Measurements from ENCODE around the gene PDE11A. TPM values are rescaled to one million over a fixed set of nuclear protein-coding genes. Genes with fewer than 3 reads are reported as not detected.

The PDE11A gene
- total and polyA plus RNA-seq, 2 of the 8 experiments (the other 6 are each of a cell fraction or from before 2014, with no cell fraction given), result 0.19 to 0.23 TPM

DNA sequence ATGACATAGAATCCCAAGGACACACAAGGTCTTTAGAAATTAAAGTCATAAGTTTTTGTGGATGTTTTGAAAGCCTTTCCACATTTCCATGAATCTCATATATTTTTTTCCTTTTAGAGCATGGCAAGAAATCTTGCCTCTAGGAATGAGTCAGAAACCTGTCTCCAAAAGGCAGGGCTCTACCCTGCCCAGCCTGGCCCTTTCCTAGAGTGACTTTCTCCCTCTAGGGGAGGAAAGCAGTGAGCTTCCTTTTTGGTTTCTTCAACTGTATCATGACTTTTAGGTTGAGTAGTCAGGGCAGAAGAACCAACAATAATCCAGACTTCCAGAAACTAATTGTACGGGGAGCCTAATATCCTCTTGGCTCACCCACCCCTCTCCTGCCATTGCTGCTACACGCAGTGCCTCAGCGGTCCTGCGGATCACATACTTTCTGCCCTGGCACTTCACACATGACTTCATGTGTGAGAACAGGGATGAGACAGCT is 379.8 kb downstream of the PDE11A start:
- 97% methylated on average over 4 of the region's 4 CpGs; no CpG with 5 or more reads in 1 of the 2 experiments for WGBS, 2 experiments (ENCODE audit: extremely low coverage in 1 of 2, insufficient coverage in 1 of 2, insufficient read length in 1 of 2, insufficient replicate concordance in 2 of 2, low coverage in 1 of 2, low lambda C conversion rate in 2 of 2, missing lambda C conversion rate in 1 of 2)
- CTCF ChIA-PET (ENCODE audit: partially characterized antibody), result interaction anchor here (0.6 to 3.6 kb wide), 9 partner anchors 7 to 416 kb away, joined by 3 to 10 read pairs (median 3); no protein-coding TSS in a partner anchor
- DNase-seq (ENCODE audit: low read depth in 1 of 2, low spot score in 2 of 2) (no peak), FAIRE-seq (peak; percentile 60)
- Histone ChIP-seq H3K36me3 (ENCODE audit: control insufficient read depth in 2 of 4, insufficient read depth in 4 of 4, low read length in 3 of 4) (no peaks in the 10 kb centered on the region), H3K4me2 (ENCODE audit: insufficient read depth in 1 of 2, low read depth in 2 of 2, low read length in 2 of 2) (no peak overlapping the region), H3K79me2 (ENCODE audit: control insufficient read depth in 1 of 2, insufficient read depth in 2 of 2, low read length in 2 of 2) (no peaks in the 10 kb centered on the region), H2AK5ac (ENCODE audit: low read depth, low read length) (no peak overlapping the region), H2BK15ac (ENCODE audit: low read length) (no peak overlapping the region), H3K9me3 (ENCODE audit: insufficient read depth in 2 of 2, low read depth in 1 of 2, low read length in 1 of 2) (no peaks in the 10 kb centered on the region), H3K4me1 (replicated peaks in 1 of 4; ENCODE audit: control insufficient read depth in 3 of 4, insufficient read depth in 4 of 4, low read length in 3 of 4) (peaks cover 0 to 7% (median 1%) of the 10 kb centered on the region in 4 experiments; a peak in 2 of 7 replicates), H4K20me1 (replicated peaks in 1 of 2; ENCODE audit: control insufficient read depth in 1 of 2, insufficient read depth in 2 of 2, low read length in 2 of 2) (no peaks in the 10 kb centered on the region), H4K8ac (ENCODE audit: extremely low read depth, insufficient read depth, low read length) (no peak overlapping the region), H2BK120ac (replicated peaks; ENCODE audit: low read depth, low read length) (no peak overlapping the region), H3K14ac (ENCODE audit: insufficient read length) (no peak overlapping the region), H4K91ac (replicated peaks; ENCODE audit: insufficient read length, low read length) (no peak overlapping the region), H2BK20ac (ENCODE audit: low read length) (no peak overlapping the region), H2BK12ac (ENCODE audit: low read depth, low read length) (no peak overlapping the region), H3K27me3 (replicated peaks in 1 of 4; ENCODE audit: control insufficient read depth in 3 of 4, extremely low read depth in 1 of 4, insufficient read depth in 3 of 4, low read length in 3 of 4) (no peaks in the 10 kb centered on the region), H3K23ac (ENCODE audit: insufficient read length) (no peak overlapping the region), H3K79me1 (ENCODE audit: low read depth, low read length) (no peaks in the 10 kb centered on the region), H3K23me2 (ENCODE audit: low read depth, low read length) (no peaks in the 10 kb centered on the region), H3K27ac (ENCODE audit: low read depth, low read length) (no peak overlapping the region), H3K56ac (replicated peaks; ENCODE audit: insufficient read length, low read depth, low read length) (no peak overlapping the region), H4K5ac (ENCODE audit: insufficient read length, low read depth, low read length) (no peak overlapping the region), H2BK5ac (ENCODE audit: low read depth, low read length) (no peak overlapping the region), H2AFZ (ENCODE audit: low read length) (no peak overlapping the region), H3K4me3 (ENCODE audit: extremely low read depth in 1 of 4, insufficient read depth in 2 of 4, low read depth in 3 of 4, low read length in 4 of 4) (no peak overlapping the region), H3K4ac (replicated peaks; ENCODE audit: insufficient read length, low read depth, low read length) (no peak overlapping the region), H3K9ac (replicated peaks in 1 of 4; ENCODE audit: extremely low read depth in 1 of 4, low read depth in 3 of 4, low read length in 3 of 4) (no peak overlapping the region), H3K18ac (ENCODE audit: extremely low read depth, low read length) (no peak overlapping the region)
- POLR2A ChIA-PET (ENCODE audit: partially characterized antibody), result interaction anchor here (0.6 kb wide), 1 partner anchor 55 kb away, joined by 3 read pairs; no protein-coding TSS in a partner anchor
- TF ChIP-seq GTF2F1 (IDR thresholded peaks at IDR 0.05; ENCODE audit: borderline replicate concordance, low read depth, low read length) (no peak), ZNF274 (IDR thresholded peaks at IDR 0.05; ENCODE audit: borderline replicate concordance, extremely low read depth, low read length) (no peak), TCF12 (IDR thresholded peaks at IDR 0.05; ENCODE audit: low read depth, low read length) (no peak), CTBP2 (IDR thresholded peaks at IDR 0.05; ENCODE audit: borderline replicate concordance, insufficient read depth, insufficient read length, low read length) (no peak), HDAC2 (IDR thresholded peaks at IDR 0.05; ENCODE audit: borderline replicate concordance in 1 of 2, low read depth in 2 of 2, low read length in 2 of 2) (no peak), SUZ12 (IDR thresholded peaks at IDR 0.05; ENCODE audit: low read length) (no peak), RAD21 (IDR thresholded peaks at IDR 0.05 in 1 of 2, conservative IDR thresholded peaks at IDR 0.05 in 1 of 2; ENCODE audit: low read depth in 2 of 2, low read length in 2 of 2) (peak; percentile 11 to 28; a peak in 3 of 4 replicates), JUN (IDR thresholded peaks at IDR 0.05; ENCODE audit: low read depth, low read length) (no peak), SIRT6 (IDR thresholded peaks at IDR 0.05; ENCODE audit: low read length) (no peak)
- TF ChIP-seq, protein P1, sequence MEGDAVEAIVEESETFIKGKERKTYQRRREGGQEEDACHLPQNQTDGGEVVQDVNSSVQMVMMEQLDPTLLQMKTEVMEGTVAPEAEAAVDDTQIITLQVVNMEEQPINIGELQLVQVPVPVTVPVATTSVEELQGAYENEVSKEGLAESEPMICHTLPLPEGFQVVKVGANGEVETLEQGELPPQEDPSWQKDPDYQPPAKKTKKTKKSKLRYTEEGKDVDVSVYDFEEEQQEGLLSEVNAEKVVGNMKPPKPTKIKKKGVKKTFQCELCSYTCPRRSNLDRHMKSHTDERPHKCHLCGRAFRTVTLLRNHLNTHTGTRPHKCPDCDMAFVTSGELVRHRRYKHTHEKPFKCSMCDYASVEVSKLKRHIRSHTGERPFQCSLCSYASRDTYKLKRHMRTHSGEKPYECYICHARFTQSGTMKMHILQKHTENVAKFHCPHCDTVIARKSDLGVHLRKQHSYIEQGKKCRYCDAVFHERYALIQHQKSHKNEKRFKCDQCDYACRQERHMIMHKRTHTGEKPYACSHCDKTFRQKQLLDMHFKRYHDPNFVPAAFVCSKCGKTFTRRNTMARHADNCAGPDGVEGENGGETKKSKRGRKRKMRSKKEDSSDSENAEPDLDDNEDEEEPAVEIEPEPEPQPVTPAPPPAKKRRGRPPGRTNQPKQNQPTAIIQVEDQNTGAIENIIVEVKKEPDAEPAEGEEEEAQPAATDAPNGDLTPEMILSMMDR (IDR thresholded peaks at IDR 0.05; ENCODE audit: control extremely low read depth in 1 of 3, insufficient read depth in 1 of 3, low read depth in 1 of 3, low read length in 3 of 3), result peak in 1 of 3 experiments; percentile 27; a peak in 1 of 4 replicates

Measured in H1 (cell line).